K562 (cell line): ENCODE data around the gene IQGAP3. TPM values are rescaled to one million over a fixed set of nuclear protein-coding genes. Genes with fewer than 3 reads are reported as not detected.

Experiments
- CBFA2T2 ChIP-seq: fragments of 450-650 bp; conservative IDR thresholded peaks from 2 replicates; pipeline ENCODE4 v1.6.1; 2017; ENCODE audit warnings: mild to moderate bottlenecking
- CEBPG ChIP-seq, 3 experiments: fragments of 200-800 bp in 1 of 3; sonication (Bioruptor generic) in 1 of 3; sonication (generic) in 1 of 3; formaldehyde crosslinking in 1 of 3; IDR thresholded peaks in 2 of 3; conservative IDR thresholded peaks in 1 of 3; 2 replicates each; pipeline versions ENCODE4 v1.6.1 to v1.8.0; 2016 to 2022; ENCODE audit warnings: missing compliant biosample characterization in 2 of 3, missing genetic modification characterization in 2 of 3, mild to moderate bottlenecking in 1 of 3, missing genetic modification reagents in 1 of 3
- CHD1 ChIP-seq: fragments of 200-600 bp; sonication (generic); IDR thresholded peaks from one replicate; pipeline ENCODE4 v1.6.1; 2012; ENCODE audit warnings: mild to moderate bottlenecking, moderate library complexity, low read length, inconsistent platforms
- CHD4 ChIP-seq: fragments of 200-600 bp; sonication (generic); IDR thresholded peaks from 3 replicates; pipeline ENCODE4 v1.6.1; 2012; ENCODE audit warnings: low read depth, mild to moderate bottlenecking, mixed read lengths, low read length, inconsistent platforms; ENCODE audit not compliant: insufficient read depth, insufficient replicate concordance, poor library complexity, severe bottlenecking
- HEY1 ChIP-seq: fragments of 250-450 bp; sonication (Bioruptor Pico); IDR thresholded peaks from 2 replicates; pipeline ENCODE4 v1.5.0; 2020; ENCODE audit warnings: mild to moderate bottlenecking, moderate library complexity, borderline replicate concordance
- HNRNPH1 ChIP-seq: fragments of 200-400 bp; formaldehyde crosslinking; optimal IDR thresholded peaks from 2 replicates; pipeline ENCODE3; 2017; ENCODE audit warnings: low read depth, mild to moderate bottlenecking, low read length, moderate library complexity
- KDM2B ChIP-seq: fragments of 250-450 bp; sonication (Bioruptor Pico); IDR thresholded peaks from 2 replicates; pipeline ENCODE4 v1.8.0; 2021; ENCODE audit warnings: mild to moderate bottlenecking, moderate library complexity
- KLF10 ChIP-seq: fragments of 250-450 bp; sonication (Bioruptor Pico); IDR thresholded peaks from 2 replicates; pipeline ENCODE4 v1.6.1; 2021; ENCODE audit warnings: matching md5 sums
- MED1 ChIP-seq: sonication (generic); formaldehyde crosslinking; IDR thresholded peaks from 2 replicates; pipeline ENCODE4 v1.8.1; 2023; ENCODE audit warnings: missing genetic modification reagents, borderline replicate concordance
- MYC ChIP-seq, 2 experiments: fragments of 250-450 bp in 1 of 2; sonication (Bioruptor Pico) in 1 of 2; IDR thresholded peaks; 2 replicates each; pipeline versions ENCODE4 v1.5.1 to v1.6.1; 2012 to 2021; ENCODE audit warnings: low read depth in 2 of 2, borderline replicate concordance in 1 of 2, improper control_type of control experiment in 1 of 2, low read length in 1 of 2, mild to moderate bottlenecking in 1 of 2, moderate library complexity in 1 of 2
- NFXL1 ChIP-seq: fragments of 450-650 bp; formaldehyde crosslinking; IDR thresholded peaks from 2 replicates; pipeline ENCODE4 v1.4.0; 2021; ENCODE audit warnings: mild to moderate bottlenecking
- PHF21A ChIP-seq: fragments of 450-650 bp; IDR thresholded peaks from 2 replicates; pipeline ENCODE4 v1.6.1; 2017; ENCODE audit warnings: low read depth, borderline replicate concordance
- SAFB2 ChIP-seq: fragments of 200-400 bp; formaldehyde crosslinking; IDR thresholded peaks from 2 replicates; pipeline ENCODE4 v1.6.1; 2018; ENCODE audit warnings: borderline replicate concordance, low read length, low read depth, moderate library complexity; ENCODE audit not compliant: severe bottlenecking
- SMAD3 ChIP-seq: fragments of 450-650 bp; formaldehyde crosslinking; conservative IDR thresholded peaks from 2 replicates; pipeline ENCODE4 v1.4.0; 2020; ENCODE audit warnings: mild to moderate bottlenecking
- ZNF134 ChIP-seq: fragments of 250-450 bp; sonication (Bioruptor Pico); conservative IDR thresholded peaks from 2 replicates; pipeline ENCODE4 v1.4.0; 2020
- ZNF140 ChIP-seq: fragments of 250-450 bp; sonication (Bioruptor Pico); IDR thresholded peaks from 2 replicates; pipeline ENCODE4 v1.8.0; 2021; ENCODE audit warnings: moderate library complexity, mild to moderate bottlenecking, inconsistent platforms
- ZNF282 ChIP-seq: sonication (generic); formaldehyde crosslinking; IDR thresholded peaks from 2 replicates; pipeline ENCODE4 v1.8.1; 2023; ENCODE audit warnings: missing genetic modification reagents
- polyA plus RNA-seq, 8 experiments: library from polyadenylated mRNA; depleted of rRNA in 4 of 8; stranded (reverse) in 5 of 8; unstranded in 3 of 8; fragments of >200 nt; fragmentation: Nextera tagmentation in 2 of 8; fragmentation: Illumina TruSeq in 1 of 8; extraction: Ambion mirVana in 2 of 8; extraction: Trizol in 1 of 8; gene quantifications; 2 replicates each; pipeline versions ENCODE4 v1.2.1 to v1.2.3, GENCODE V29; 2011 to 2014; ENCODE audit warnings: inconsistent platforms in 1 of 8, missing spikeins in 1 of 8
- total RNA-seq, 7 experiments: library from RNA; depleted of rRNA in 6 of 7; stranded (reverse); fragments of >200 nt in 6 of 7; fragmentation: Illumina TruSeq in 2 of 7; extraction: Trizol in 2 of 7; gene quantifications; 2 replicates each; pipeline versions ENCODE4 v1.2.1 to v1.2.3, GENCODE V29; 2011 to 2021; ENCODE audit warnings: low replicate concordance in 1 of 7
- TF ChIP-seq, protein P1 (sequence below): fragments of 150-350 bp; IDR thresholded peaks from 2 replicates; pipeline ENCODE4 v1.6.1; 2014; ENCODE audit warnings: low read depth, mild to moderate bottlenecking, low read length, borderline replicate concordance
- TF ChIP-seq, protein P2 (sequence below): fragments of 450-650 bp; IDR thresholded peaks from 2 replicates; pipeline ENCODE4 v1.6.1; 2016; ENCODE audit warnings: missing biosample characterization, missing genetic modification characterization
- TF ChIP-seq, protein P3 (sequence below): sonication (generic); formaldehyde crosslinking; IDR thresholded peaks from 2 replicates; pipeline ENCODE4 v1.8.0; 2022; ENCODE audit warnings: missing genetic modification reagents, mild to moderate bottlenecking, borderline replicate concordance

IQGAP3 gene
- total and polyA plus RNA-seq, 9 of the 15 experiments (the other 6 are each of a cell fraction or from before 2014, with no cell fraction given), result 1.4 to 16.6 (median 11.9) TPM

DNA sequence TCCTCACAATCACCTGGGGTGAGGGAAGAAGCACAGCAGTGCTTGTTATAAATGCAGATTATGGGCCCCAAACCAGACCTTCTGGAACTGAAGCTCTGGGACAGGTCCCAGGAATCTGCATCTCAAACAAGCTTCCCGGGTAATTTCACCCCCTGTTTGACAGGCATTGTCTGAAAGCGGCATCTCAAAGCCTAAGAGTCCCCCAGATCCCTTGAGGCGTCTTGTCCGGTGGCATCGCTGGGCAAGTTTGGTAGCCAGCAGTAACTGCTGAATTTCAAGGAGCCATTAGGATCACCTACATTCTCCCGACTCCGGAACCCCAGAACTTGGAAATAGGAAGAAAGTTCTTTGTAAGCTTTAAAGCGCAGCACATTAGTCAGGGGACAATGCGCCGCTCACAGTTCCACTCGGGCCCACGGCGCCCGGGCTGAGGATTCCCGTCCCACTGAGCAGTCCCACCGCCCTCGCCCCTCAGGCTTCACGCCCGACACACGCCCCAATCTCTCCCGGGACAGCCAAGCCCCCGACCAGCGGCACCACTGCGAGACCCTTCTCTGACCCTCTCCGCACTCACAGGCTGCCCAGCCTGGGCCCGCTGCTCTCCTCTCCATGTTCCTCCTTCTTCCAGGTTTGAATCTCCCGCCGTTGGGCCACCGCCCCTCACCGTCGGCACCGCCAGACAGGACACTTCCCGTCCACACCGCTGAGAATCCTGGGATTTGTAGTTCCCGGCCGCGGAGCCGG is at the start of gene IQGAP3 (continued):
- TF ChIP-seq ZNF134 (CRISPR knock-in tag) (no peak), HEY1 (CRISPR knock-in tag) (no peak), CBFA2T2 (no peak), ZNF140 (CRISPR knock-in tag) (no peak), SMAD3 (no peak), ZNF282 (CRISPR knock-in tag) (no peak), HNRNPH1 (no peak), CHD1 (no peak), KDM2B (CRISPR knock-in tag) (no peak), CEBPG (CRISPR knock-in tag; IDR thresholded peaks at IDR 0.05) (no peak), CEBPG (tag; conservative IDR thresholded peaks at IDR 0.05 in 1 of 2, IDR thresholded peaks at IDR 0.05 in 1 of 2) (no peak), KLF10 (CRISPR knock-in tag) (no peak), MYC (IDR thresholded peaks at IDR 0.05; ENCODE audit: low read depth, low read length) (peak; percentile 62; the same call in 1 of the 2 replicates), MYC (CRISPR knock-in tag; IDR thresholded peaks at IDR 0.05; ENCODE audit: borderline replicate concordance, low read depth) (no peak), CHD4 (no peak), NFXL1 (CRISPR knock-in tag) (no peak), SAFB2 (no peak), PHF21A (no peak), MED1 (CRISPR knock-in tag) (no peak)
- TF ChIP-seq, protein P1, sequence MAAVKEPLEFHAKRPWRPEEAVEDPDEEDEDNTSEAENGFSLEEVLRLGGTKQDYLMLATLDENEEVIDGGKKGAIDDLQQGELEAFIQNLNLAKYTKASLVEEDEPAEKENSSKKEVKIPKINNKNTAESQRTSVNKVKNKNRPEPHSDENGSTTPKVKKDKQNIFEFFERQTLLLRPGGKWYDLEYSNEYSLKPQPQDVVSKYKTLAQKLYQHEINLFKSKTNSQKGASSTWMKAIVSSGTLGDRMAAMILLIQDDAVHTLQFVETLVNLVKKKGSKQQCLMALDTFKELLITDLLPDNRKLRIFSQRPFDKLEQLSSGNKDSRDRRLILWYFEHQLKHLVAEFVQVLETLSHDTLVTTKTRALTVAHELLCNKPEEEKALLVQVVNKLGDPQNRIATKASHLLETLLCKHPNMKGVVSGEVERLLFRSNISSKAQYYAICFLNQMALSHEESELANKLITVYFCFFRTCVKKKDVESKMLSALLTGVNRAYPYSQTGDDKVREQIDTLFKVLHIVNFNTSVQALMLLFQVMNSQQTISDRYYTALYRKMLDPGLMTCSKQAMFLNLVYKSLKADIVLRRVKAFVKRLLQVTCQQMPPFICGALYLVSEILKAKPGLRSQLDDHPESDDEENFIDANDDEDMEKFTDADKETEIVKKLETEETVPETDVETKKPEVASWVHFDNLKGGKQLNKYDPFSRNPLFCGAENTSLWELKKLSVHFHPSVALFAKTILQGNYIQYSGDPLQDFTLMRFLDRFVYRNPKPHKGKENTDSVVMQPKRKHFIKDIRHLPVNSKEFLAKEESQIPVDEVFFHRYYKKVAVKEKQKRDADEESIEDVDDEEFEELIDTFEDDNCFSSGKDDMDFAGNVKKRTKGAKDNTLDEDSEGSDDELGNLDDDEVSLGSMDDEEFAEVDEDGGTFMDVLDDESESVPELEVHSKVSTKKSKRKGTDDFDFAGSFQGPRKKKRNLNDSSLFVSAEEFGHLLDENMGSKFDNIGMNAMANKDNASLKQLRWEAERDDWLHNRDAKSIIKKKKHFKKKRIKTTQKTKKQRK, result no peak
- TF ChIP-seq, protein P2, sequence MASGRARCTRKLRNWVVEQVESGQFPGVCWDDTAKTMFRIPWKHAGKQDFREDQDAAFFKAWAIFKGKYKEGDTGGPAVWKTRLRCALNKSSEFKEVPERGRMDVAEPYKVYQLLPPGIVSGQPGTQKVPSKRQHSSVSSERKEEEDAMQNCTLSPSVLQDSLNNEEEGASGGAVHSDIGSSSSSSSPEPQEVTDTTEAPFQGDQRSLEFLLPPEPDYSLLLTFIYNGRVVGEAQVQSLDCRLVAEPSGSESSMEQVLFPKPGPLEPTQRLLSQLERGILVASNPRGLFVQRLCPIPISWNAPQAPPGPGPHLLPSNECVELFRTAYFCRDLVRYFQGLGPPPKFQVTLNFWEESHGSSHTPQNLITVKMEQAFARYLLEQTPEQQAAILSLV (tag), result no peak
- TF ChIP-seq, protein P3, sequence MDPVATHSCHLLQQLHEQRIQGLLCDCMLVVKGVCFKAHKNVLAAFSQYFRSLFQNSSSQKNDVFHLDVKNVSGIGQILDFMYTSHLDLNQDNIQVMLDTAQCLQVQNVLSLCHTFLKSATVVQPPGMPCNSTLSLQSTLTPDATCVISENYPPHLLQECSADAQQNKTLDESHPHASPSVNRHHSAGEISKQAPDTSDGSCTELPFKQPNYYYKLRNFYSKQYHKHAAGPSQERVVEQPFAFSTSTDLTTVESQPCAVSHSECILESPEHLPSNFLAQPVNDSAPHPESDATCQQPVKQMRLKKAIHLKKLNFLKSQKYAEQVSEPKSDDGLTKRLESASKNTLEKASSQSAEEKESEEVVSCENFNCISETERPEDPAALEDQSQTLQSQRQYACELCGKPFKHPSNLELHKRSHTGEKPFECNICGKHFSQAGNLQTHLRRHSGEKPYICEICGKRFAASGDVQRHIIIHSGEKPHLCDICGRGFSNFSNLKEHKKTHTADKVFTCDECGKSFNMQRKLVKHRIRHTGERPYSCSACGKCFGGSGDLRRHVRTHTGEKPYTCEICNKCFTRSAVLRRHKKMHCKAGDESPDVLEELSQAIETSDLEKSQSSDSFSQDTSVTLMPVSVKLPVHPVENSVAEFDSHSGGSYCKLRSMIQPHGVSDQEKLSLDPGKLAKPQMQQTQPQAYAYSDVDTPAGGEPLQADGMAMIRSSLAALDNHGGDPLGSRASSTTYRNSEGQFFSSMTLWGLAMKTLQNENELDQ (CRISPR knock-in tag), result no peak
